NB4 (cell line): ENCODE results near the gene AVEN.

Experiments used
- DNase-seq: peaks from one replicate; pipeline ENCODE4 v3.0.0; 2010; ENCODE audit warnings: low read depth
- H3K4me3 ChIP-seq: one replicate; pipeline ENCODE4 v1.5.1; 2011; ENCODE audit warnings: mild to moderate bottlenecking, low read depth, low read length, moderate library complexity
- MYC ChIP-seq: IDR thresholded peaks from 2 replicates; pipeline ENCODE4 v1.6.1; 2011; ENCODE audit warnings: low read depth, low read length
- POLR2A ChIP-seq: IDR thresholded peaks from 2 replicates; pipeline ENCODE4 v1.6.1; 2011; ENCODE audit warnings: mild to moderate bottlenecking; ENCODE audit not compliant: insufficient read length; ENCODE audit errors: extremely low read depth
- TF ChIP-seq, protein P1 (sequence below): IDR thresholded peaks from one replicate; pipeline ENCODE4 v1.5.1; 2012; ENCODE audit warnings: low read depth, low read length
- TF ChIP-seq, protein P2 (sequence below): IDR thresholded peaks from 2 replicates; pipeline ENCODE4 v1.6.1; 2011; ENCODE audit warnings: low read depth, low read length

Gene AVEN

DNA sequence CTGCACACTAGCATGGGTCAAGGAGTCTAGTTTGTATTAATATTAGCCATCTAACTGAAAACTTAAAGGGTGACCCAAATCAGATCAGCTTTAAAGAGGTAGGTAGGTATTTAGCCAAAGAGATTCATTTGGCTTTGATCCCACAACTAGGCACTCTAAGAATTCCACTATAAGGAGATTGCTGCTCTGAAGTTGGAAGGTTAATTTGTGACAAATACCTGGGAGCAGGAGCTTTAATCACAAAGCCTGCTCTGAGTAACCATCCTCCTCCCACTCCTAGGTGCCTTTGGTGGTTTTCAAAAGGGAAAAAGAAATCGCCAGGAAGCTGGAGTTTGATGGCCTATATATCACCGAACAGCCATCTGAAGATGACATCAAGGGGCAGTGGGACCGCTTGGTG is 191.0 kb downstream of the AVEN start:
- H3K4me3 ChIP-seq: no peak overlapping the region
- no peak for TF ChIP-seq MYC
- TF ChIP-seq, protein P1, sequence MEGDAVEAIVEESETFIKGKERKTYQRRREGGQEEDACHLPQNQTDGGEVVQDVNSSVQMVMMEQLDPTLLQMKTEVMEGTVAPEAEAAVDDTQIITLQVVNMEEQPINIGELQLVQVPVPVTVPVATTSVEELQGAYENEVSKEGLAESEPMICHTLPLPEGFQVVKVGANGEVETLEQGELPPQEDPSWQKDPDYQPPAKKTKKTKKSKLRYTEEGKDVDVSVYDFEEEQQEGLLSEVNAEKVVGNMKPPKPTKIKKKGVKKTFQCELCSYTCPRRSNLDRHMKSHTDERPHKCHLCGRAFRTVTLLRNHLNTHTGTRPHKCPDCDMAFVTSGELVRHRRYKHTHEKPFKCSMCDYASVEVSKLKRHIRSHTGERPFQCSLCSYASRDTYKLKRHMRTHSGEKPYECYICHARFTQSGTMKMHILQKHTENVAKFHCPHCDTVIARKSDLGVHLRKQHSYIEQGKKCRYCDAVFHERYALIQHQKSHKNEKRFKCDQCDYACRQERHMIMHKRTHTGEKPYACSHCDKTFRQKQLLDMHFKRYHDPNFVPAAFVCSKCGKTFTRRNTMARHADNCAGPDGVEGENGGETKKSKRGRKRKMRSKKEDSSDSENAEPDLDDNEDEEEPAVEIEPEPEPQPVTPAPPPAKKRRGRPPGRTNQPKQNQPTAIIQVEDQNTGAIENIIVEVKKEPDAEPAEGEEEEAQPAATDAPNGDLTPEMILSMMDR: no peak
- TF ChIP-seq, protein P2, sequence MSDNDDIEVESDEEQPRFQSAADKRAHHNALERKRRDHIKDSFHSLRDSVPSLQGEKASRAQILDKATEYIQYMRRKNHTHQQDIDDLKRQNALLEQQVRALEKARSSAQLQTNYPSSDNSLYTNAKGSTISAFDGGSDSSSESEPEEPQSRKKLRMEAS: no peak
- TF ChIP-seq POLR2A: no peak
- no peak for DNase-seq

DNA sequence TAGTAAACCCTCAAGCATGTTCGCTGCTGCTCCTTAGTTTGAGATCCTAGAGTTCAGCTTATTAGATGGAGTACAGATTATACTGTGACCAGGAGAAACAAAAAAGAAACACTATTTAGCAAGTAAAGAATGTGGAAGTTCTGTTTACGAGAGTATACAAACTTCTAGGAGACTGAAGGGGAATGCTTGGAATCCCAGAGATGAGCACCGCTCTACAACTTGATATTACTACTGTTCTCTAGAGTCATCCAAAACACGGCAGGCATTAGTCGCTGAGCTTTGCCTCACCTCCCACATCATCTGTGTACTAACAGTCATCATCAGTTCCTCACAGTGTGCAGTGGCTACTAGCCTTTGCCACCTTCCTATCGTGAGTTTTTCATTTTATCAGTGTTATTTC is 192.1 kb downstream of the AVEN start:
- H3K4me3 ChIP-seq: no peak overlapping the region
- no peak for DNase-seq
- TF ChIP-seq MYC (no peak), POLR2A (no peak)
- TF ChIP-seq, protein P1: no peak
- TF ChIP-seq, protein P2: no peak

DNA sequence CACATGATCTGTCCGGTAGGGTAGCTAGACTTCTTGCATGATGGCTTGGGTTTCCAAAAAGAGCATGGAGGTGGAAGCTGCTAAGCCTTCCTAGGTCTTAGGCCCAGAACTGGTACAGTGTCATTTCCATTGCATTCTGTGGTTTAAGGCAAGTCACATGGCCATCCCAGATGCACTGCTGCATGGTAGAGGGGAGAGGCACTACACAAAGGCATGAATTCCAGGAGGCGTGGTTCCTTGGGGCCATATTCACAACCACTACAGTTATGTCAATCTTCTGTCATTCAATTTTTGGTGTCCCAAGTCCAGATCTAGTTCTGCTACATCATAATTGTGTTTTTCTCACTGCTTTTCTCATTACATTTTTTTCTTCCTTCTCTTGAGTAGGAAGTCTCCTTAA is 192.9 kb downstream of the AVEN start:
- DNase-seq: no peak
- TF ChIP-seq, protein P2: no peak
- TF ChIP-seq, protein P1: no peak
- TF ChIP-seq MYC (no peak), POLR2A (no peak)
- H3K4me3 ChIP-seq: no peak overlapping the region

DNA sequence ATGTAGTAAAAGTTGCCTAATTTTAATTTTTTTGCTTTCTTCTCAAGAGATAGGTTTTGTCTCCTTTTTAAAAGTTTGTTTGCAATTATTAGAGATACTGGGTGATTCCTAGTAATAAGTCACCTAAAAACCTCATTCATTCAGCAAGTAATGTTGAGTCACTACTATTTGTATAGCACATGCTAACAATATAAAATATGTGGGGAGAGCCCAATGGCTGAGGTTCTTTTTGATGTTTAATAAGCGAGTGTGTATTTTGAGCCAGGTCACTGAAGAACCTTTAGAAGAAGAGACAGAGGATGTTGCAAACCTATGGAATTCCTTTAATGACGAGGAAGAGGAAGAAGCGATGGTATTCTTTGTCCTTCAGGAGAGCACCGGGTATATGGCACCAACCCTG is 194.4 kb downstream of the AVEN start:
- DNase-seq: no peak
- TF ChIP-seq, protein P1: no peak
- TF ChIP-seq POLR2A (no peak), MYC (no peak)
- TF ChIP-seq, protein P2: no peak

DNA sequence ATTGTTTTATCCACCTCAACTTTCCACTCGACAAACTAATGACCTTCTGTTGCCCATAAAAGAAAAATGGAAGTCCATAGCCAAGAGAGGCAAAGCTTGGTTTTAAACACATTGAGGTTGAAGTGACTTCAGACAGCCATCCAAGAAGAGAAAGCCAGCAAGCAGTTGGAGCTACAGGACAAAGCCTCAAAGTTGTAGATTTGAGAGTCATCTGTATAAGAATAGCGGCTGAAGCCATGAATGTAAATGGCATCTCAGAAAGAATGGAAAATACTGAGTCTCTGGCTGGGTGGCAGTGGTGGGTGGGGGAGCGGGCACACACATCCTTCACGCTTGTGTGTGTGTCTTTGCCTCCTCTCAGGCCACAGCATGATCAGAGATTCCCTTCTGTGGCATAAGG is 194.8 kb downstream of the AVEN start:
- TF ChIP-seq, protein P2: no peak
- TF ChIP-seq MYC (no peak), POLR2A (no peak)
- TF ChIP-seq, protein P1: no peak
- no peak for DNase-seq
- H3K4me3 ChIP-seq: no peak overlapping the region

More for the DNA sequence above, 194.4 kb downstream of the AVEN start:
- H3K4me3 ChIP-seq: no peak overlapping the region

DNA sequence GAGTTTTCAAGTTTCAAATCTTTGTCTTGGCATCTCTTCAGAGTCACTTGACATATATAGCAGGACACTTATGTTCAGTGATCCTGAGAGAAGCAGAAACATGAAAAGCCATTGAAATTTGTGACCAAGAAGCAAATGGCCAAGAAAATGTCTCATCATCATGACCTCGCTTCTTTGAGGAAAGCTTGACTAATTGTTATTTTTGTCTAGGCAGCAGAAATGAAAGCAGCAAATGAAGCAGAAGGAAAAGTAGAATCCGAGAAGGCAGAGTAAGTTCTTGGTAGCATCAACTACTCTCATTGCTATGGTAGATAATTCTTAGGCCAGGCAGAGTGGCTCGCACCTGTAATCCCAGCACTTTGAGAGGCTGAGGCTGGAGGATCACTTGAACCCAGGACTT is 198.4 kb downstream of the AVEN start:
- DNase-seq: no peak
- TF ChIP-seq POLR2A: no peak
- TF ChIP-seq, protein P2: no peak
- TF ChIP-seq, protein P1: no peak
- no peak for TF ChIP-seq MYC
- H3K4me3 ChIP-seq: no peak overlapping the region
